Stimulated activated CD4-positive, alpha-beta T cell treated with anti-CD3 and anti-CD28 coated beads, Interleukin-1b, Interleukin-23, amount 100 ng/mL, for 48 hours (primary cell): ENCODE results near the gene TBC1D9.

Experiments
- DNase-seq: peaks from one replicate; pipeline ENCODE4 v3.0.0-alpha.2; 2020

Gene TBC1D9

GRCh38 chr4:140644470-140645185 lies 111.6 kb downstream of the TBC1D9 start:
- DNase-seq = no peak

- no peak for DNase-seq
Observed at GRCh38 chr4:140643571-140644055, 112.6 kb downstream of the TBC1D9 start.

- DNase-seq = no peak
Observed at GRCh38 chr4:140642674-140643437, 113.3 kb downstream of the TBC1D9 start.

- DNase-seq = no peak
Observed at GRCh38 chr4:140641789-140642439, 114.3 kb downstream of the TBC1D9 start.

GRCh38 chr4:140641105-140641555 lies 115.1 kb downstream of the TBC1D9 start:
- no peak for DNase-seq

GRCh38 chr4:140640150-140640748 lies 115.9 kb downstream of the TBC1D9 start:
- DNase-seq = no peak

- DNase-seq = no peak
Observed at GRCh38 chr4:140639066-140639465, 117.1 kb downstream of the TBC1D9 start.

GRCh38 chr4:140637836-140638235 lies 118.3 kb downstream of the TBC1D9 start:
- DNase-seq = peak; percentile 37

- no peak for DNase-seq
Observed at GRCh38 chr4:140635606-140636005, 120.6 kb downstream of the TBC1D9 start.

- no peak for DNase-seq
Observed at GRCh38 chr4:140633951-140634350, 122.2 kb downstream of the TBC1D9 start.

- no peak for DNase-seq
Observed at GRCh38 chr4:140633124-140633523, 123.1 kb downstream of the TBC1D9 start.

- DNase-seq = no peak
Observed at GRCh38 chr4:140630246-140630645, 125.9 kb downstream of the TBC1D9 start.

- DNase-seq = no peak
Observed at GRCh38 chr4:140628016-140628415, 128.2 kb downstream of the TBC1D9 start.

GRCh38 chr4:140626661-140627376 lies 129.4 kb downstream of the TBC1D9 start:
- DNase-seq = no peak

GRCh38 chr4:140622333-140622958 lies 133.7 kb downstream of the TBC1D9 start:
- no peak for DNase-seq

GRCh38 chr4:140621161-140621560 lies 135.0 kb downstream of the TBC1D9 start:
- DNase-seq = no peak

- DNase-seq = no peak
Observed at GRCh38 chr4:140617499-140618248, 138.5 kb downstream of the TBC1D9 start.

- no peak for DNase-seq
Observed at GRCh38 chr4:140615451-140615850, 140.7 kb downstream of the TBC1D9 start.

- DNase-seq = no peak
Observed at GRCh38 chr4:140612357-140612756, 143.8 kb downstream of the TBC1D9 start.

GRCh38 chr4:140611854-140612253 lies 144.3 kb downstream of the TBC1D9 start:
- no peak for DNase-seq
